GM23248 (cell line): Measurements from ENCODE around the gene HIVEP3. TPM values are rescaled to one million over a fixed set of nuclear protein-coding genes. Genes with fewer than 3 reads are reported as not detected.

Experiments
- DNase-seq: peaks from one replicate; pipeline ENCODE4 v3.0.0-alpha.2; 2015
- H2AFZ ChIP-seq: fragments of 200-600 bp; sonication (generic); 2 replicates; pipeline ENCODE4 v1.6.1; 2016; ENCODE audit warnings: antibody characterized with exemption
- H3F3A ChIP-seq: fragments of 200-600 bp; sonication (generic); 2 replicates; pipeline ENCODE4 v1.6.1; 2016; ENCODE audit warnings: mild to moderate bottlenecking, antibody characterized with exemption, mixed run types; ENCODE audit not compliant: insufficient read depth
- H3K27ac ChIP-seq: fragments of 200-600 bp; sonication (generic); 2 replicates; pipeline ENCODE4 v1.5.1; 2016; ENCODE audit warnings: mild to moderate bottlenecking
- H3K27me3 ChIP-seq: fragments of 200-600 bp; sonication (generic); replicated peaks from 2 replicates; pipeline ENCODE4 v1.6.1; 2016; ENCODE audit warnings: mild to moderate bottlenecking; ENCODE audit not compliant: insufficient read depth
- H3K36me3 ChIP-seq: fragments of 200-600 bp; sonication (generic); 2 replicates; pipeline ENCODE4 v1.6.1; 2016; ENCODE audit warnings: low read depth, mild to moderate bottlenecking
- H3K4me1 ChIP-seq: fragments of 200-600 bp; sonication (generic); 2 replicates; pipeline ENCODE4 v1.6.1; 2016; ENCODE audit warnings: mild to moderate bottlenecking; ENCODE audit not compliant: insufficient read depth
- H3K4me2 ChIP-seq: fragments of 200-600 bp; sonication (generic); one replicate; pipeline ENCODE4 v1.6.1; 2016; ENCODE audit warnings: mild to moderate bottlenecking; ENCODE audit not compliant: unreplicated experiment
- H3K4me3 ChIP-seq: fragments of 200-600 bp; sonication (generic); 2 replicates; pipeline ENCODE4 v1.5.1; 2016; ENCODE audit warnings: mild to moderate bottlenecking
- H3K79me2 ChIP-seq: fragments of 200-600 bp; sonication (generic); 2 replicates; pipeline ENCODE4 v1.6.1; 2016; ENCODE audit warnings: mild to moderate bottlenecking; ENCODE audit not compliant: insufficient read depth
- H3K9ac ChIP-seq: fragments of 200-600 bp; sonication (generic); 2 replicates; pipeline ENCODE4 v1.6.1; 2016; ENCODE audit warnings: mild to moderate bottlenecking
- H3K9me2 ChIP-seq: fragments of 200-600 bp; sonication (generic); 2 replicates; pipeline ENCODE4 v1.6.1; 2016; ENCODE audit warnings: mixed run types, mild to moderate bottlenecking, moderate library complexity; ENCODE audit not compliant: insufficient read depth
- H3K9me3 ChIP-seq: fragments of 200-600 bp; sonication (generic); one replicate; pipeline ENCODE4 v1.6.1; 2017; ENCODE audit warnings: low read depth
- H4K20me1 ChIP-seq: fragments of 200-600 bp; sonication (generic); 2 replicates; pipeline ENCODE4 v1.6.0; 2016; ENCODE audit not compliant: insufficient read depth
- EZH2 ChIP-seq: fragments of 200-600 bp; sonication (generic); IDR thresholded peaks from 2 replicates; pipeline ENCODE4 v1.6.1; 2018; ENCODE audit warnings: antibody characterized with exemption, mild to moderate bottlenecking; ENCODE audit not compliant: insufficient read depth, poor library complexity, severe bottlenecking
- EZH2phosphoT487 ChIP-seq: fragments of 200-600 bp; sonication (generic); IDR thresholded peaks from 2 replicates; pipeline ENCODE4 v1.6.1; 2018; ENCODE audit warnings: antibody characterized with exemption, moderate library complexity, mild to moderate bottlenecking, low read depth; ENCODE audit not compliant: insufficient read depth
- WGBS, 2 experiments: methylation state at CpG; one replicate each; pipeline ENCODE4 v1.1.6; 2015 to 2017; ENCODE audit warnings: low lambda C conversion rate in 2 of 2, low coverage in 1 of 2; ENCODE audit errors: missing lambda C conversion rate in 2 of 2; 5-methylcytosine and 5-hydroxymethylcytosine counted together
- in situ Hi-C: fragments of 300-500 bp; cut with MboI; formaldehyde crosslinking; loops from 2 replicates; pipeline ENCODE4 v1.15.0; 2020
- polyA plus RNA-seq: library from polyadenylated mRNA; unstranded; fragments of >200 nt; fragmentation: Nextera tagmentation; extraction: Ambion mirVana; gene quantifications from 2 replicates; pipeline ENCODE4 v1.2.1, GENCODE V29; 2016
- total RNA-seq: library from RNA; depleted of rRNA; stranded (reverse); fragments of >200 nt; shearing (Covaris generic); gene quantifications from 2 replicates; pipeline ENCODE4 v1.2.3, GENCODE V29; 2014

The HIVEP3 gene
- total and polyA plus RNA-seq, 2 experiments from 2014 or later: 1.7 to 7.2 TPM

GRCh38 chr1:41484402-41485241, 434.1 kb downstream of the HIVEP3 start, which contains the start of gene EDN2:
EDN2 (minus strand) TSS chr1:41484683; CDS start chr1:41484601, 82 bp downstream.
- Histone ChIP-seq H3K9ac (no peak within 1 kb of the TSS), H3K27me3 (no peaks in the 10 kb centered on the region), H4K20me1 (no peaks in the 10 kb centered on the region), H3K36me3 (no peaks in the 10 kb centered on the region), H3K9me3 (no peaks in the 10 kb centered on the region), H3K4me2 (no peak within 1 kb of the TSS), H3K27ac (no peak within 1 kb of the TSS), H3K4me3 (no peak within 1 kb of the TSS), H2AFZ (no peak within 1 kb of the TSS), H3K9me2 (no peaks in the 10 kb centered on the region), H3F3A (no peaks in the 10 kb centered on the region), H3K79me2 (no peaks in the 10 kb centered on the region), H3K4me1 (peaks cover 15% of the 10 kb centered on the region)
- in situ Hi-C loops: no loop called here
- DNase-seq: peak; percentile 17
- TF ChIP-seq EZH2: no peak
- no peak for TF ChIP-seq EZH2phosphoT487
- WGBS, 2 experiments: 77 to 86% methylated on average over 20 to 22 of the region's 27 CpGs

- TF ChIP-seq EZH2phosphoT487 (no peak), EZH2 (no peak)
- Histone ChIP-seq H3K9ac (no peak overlapping the region), H3K4me1 (peaks cover 16% of the 10 kb centered on the region), H2AFZ (no peak overlapping the region), H3K9me2 (no peaks in the 10 kb centered on the region), H3K27ac (no peak overlapping the region), H3F3A (no peaks in the 10 kb centered on the region), H3K4me2 (no peak overlapping the region), H4K20me1 (no peaks in the 10 kb centered on the region), H3K4me3 (no peak overlapping the region), H3K27me3 (no peaks in the 10 kb centered on the region), H3K36me3 (no peaks in the 10 kb centered on the region), H3K9me3 (no peaks in the 10 kb centered on the region), H3K79me2 (no peaks in the 10 kb centered on the region)
- no peak for DNase-seq
- WGBS, 2 experiments: 77 to 84% methylated on average over 8 of the region's 9 CpGs
- in situ Hi-C loops: no loop called here
These were observed 434.7 kb downstream of the HIVEP3 start for GRCh38 chr1:41483960-41484401.

GRCh38 chr1:41483001-41483850, 435.5 kb downstream of the HIVEP3 start:
- no peaks in the 10 kb centered on the region for H3K79me2 ChIP-seq
- no peaks in the 10 kb centered on the region for H3K9me2 ChIP-seq
- in situ Hi-C loops: no loop called here
- H3K9me3 ChIP-seq: no peaks in the 10 kb centered on the region
- no peak overlapping the region for H3K4me3 ChIP-seq
- TF ChIP-seq EZH2phosphoT487: no peak
- TF ChIP-seq EZH2: no peak
- no peaks in the 10 kb centered on the region for H4K20me1 ChIP-seq
- no peak for DNase-seq
- WGBS, 2 experiments: 85 to 86% methylated on average over 21 of the region's 21 CpGs
- H3K27ac ChIP-seq: no peak overlapping the region
- H3K9ac ChIP-seq: no peak overlapping the region
- H3K36me3 ChIP-seq: no peaks in the 10 kb centered on the region
- H3K4me1 ChIP-seq: peaks cover 21% of the 10 kb centered on the region
- H2AFZ ChIP-seq: no peak overlapping the region
- no peaks in the 10 kb centered on the region for H3K27me3 ChIP-seq
- H3K4me2 ChIP-seq: no peak overlapping the region
- H3F3A ChIP-seq: no peaks in the 10 kb centered on the region; the same call in 1 of the 2 replicates

- WGBS, 2 experiments: 79 to 81% methylated on average over 18 of the region's 18 CpGs
- Histone ChIP-seq H2AFZ (no peak overlapping the region), H4K20me1 (no peaks in the 10 kb centered on the region), H3K9me3 (no peaks in the 10 kb centered on the region), H3F3A (no peaks in the 10 kb centered on the region; the same call in 1 of the 2 replicates), H3K9me2 (no peaks in the 10 kb centered on the region), H3K4me2 (no peak overlapping the region), H3K4me3 (no peak overlapping the region), H3K79me2 (no peaks in the 10 kb centered on the region), H3K27ac (no peak overlapping the region), H3K9ac (no peak overlapping the region), H3K4me1 (peaks cover 21% of the 10 kb centered on the region), H3K36me3 (no peaks in the 10 kb centered on the region), H3K27me3 (no peaks in the 10 kb centered on the region)
- TF ChIP-seq EZH2phosphoT487 (no peak), EZH2 (no peak)
- in situ Hi-C loops: no loop called here
- DNase-seq: no peak
These were observed 436.5 kb downstream of the HIVEP3 start for GRCh38 chr1:41482001-41482765.
